GM21737 (cell line): Measurements from ENCODE around the gene CBFA2T2.
"Not testable (repeated sequence)": the region's sequence is repeated elsewhere in the genome, so short reads cannot be mapped to it uniquely, and the experiment has no call there.

ENCODE experiments used
- ATAC-seq: cut with Tn5 transposase; IDR thresholded peaks from one replicate; pipeline ENCODE4 v1.9.1; 2021; ENCODE audit warnings: mild to moderate bottlenecking, moderate library complexity; ENCODE audit not compliant: unreplicated experiment

CBFA2T2 gene

GRCh38 chr20:33689973-33690372 is 200.1 kb downstream of the CBFA2T2 start:
- ATAC-seq: no peak

GRCh38 chr20:33693289-33693688 is 203.4 kb downstream of the CBFA2T2 start:
- no peak for ATAC-seq

GRCh38 chr20:33693741-33694638 is 204.1 kb downstream of the CBFA2T2 start:
- no peak for ATAC-seq

GRCh38 chr20:33694639-33695012 is 204.7 kb downstream of the CBFA2T2 start:
- ATAC-seq: no peak

- ATAC-seq: no peak
These were observed 206.6 kb downstream of the CBFA2T2 start for GRCh38 chr20:33696448-33696847.

- no peak for ATAC-seq
These were observed 207.2 kb downstream of the CBFA2T2 start for GRCh38 chr20:33697129-33697528.

- not testable (repeated sequence) for ATAC-seq
These were observed 209.1 kb downstream of the CBFA2T2 start for GRCh38 chr20:33698966-33699365.
